HEK293 (cell line): ENCODE results near the gene TBC1D20.
A peak's percentile ranks its signal among the peaks of the same experiment; 100 is the strongest.

ENCODE experiments used
- HIC1 ChIP-seq: fragments of 450-650 bp; formaldehyde crosslinking; IDR thresholded peaks from 2 replicates; pipeline ENCODE4 v1.5.1; 2016; ENCODE audit warnings: missing biosample characterization, missing genetic modification characterization
- HOXD13 ChIP-seq: sonication (generic); formaldehyde crosslinking; IDR thresholded peaks from 2 replicates; pipeline ENCODE4 v1.8.0; 2022; ENCODE audit warnings: missing genetic modification reagents, borderline replicate concordance
- KLF10 ChIP-seq: fragments of 450-650 bp; IDR thresholded peaks from 2 replicates; pipeline ENCODE4 v1.5.1; 2018; ENCODE audit warnings: missing biosample characterization, mild to moderate bottlenecking, missing genetic modification characterization
- KLF7 ChIP-seq: fragments of 450-650 bp; formaldehyde crosslinking; IDR thresholded peaks from 2 replicates; pipeline ENCODE4 v1.5.1; 2016; ENCODE audit warnings: missing biosample characterization, missing genetic modification characterization, borderline replicate concordance
- KLF8 ChIP-seq: fragments of 450-650 bp; formaldehyde crosslinking; IDR thresholded peaks from 2 replicates; pipeline ENCODE4 v1.5.1; 2016; ENCODE audit warnings: missing biosample characterization, missing genetic modification characterization
- KLF9 ChIP-seq: fragments of 450-650 bp; formaldehyde crosslinking; IDR thresholded peaks from 2 replicates; pipeline ENCODE4 v1.5.1; 2016; ENCODE audit warnings: missing biosample characterization, missing genetic modification characterization, low read depth
- PBX3 ChIP-seq: sonication (generic); formaldehyde crosslinking; IDR thresholded peaks from 2 replicates; pipeline ENCODE4 v1.8.1; 2022; ENCODE audit warnings: mild to moderate bottlenecking, moderate library complexity, missing genetic modification reagents
- RBAK ChIP-seq: fragments of 450-650 bp; formaldehyde crosslinking; IDR thresholded peaks from 2 replicates; pipeline ENCODE4 v1.5.1; 2016; ENCODE audit warnings: missing biosample characterization, missing genetic modification characterization
- SP2 ChIP-seq: fragments of 450-650 bp; formaldehyde crosslinking; IDR thresholded peaks from 2 replicates; pipeline ENCODE4 v1.5.1; 2016; ENCODE audit warnings: missing biosample characterization, missing genetic modification characterization
- SP3 ChIP-seq: fragments of 450-650 bp; formaldehyde crosslinking; IDR thresholded peaks from 2 replicates; pipeline ENCODE4 v1.5.1; 2016; ENCODE audit warnings: missing biosample characterization, missing genetic modification characterization
- ZBTB21 ChIP-seq: fragments of 450-650 bp; formaldehyde crosslinking; IDR thresholded peaks from 2 replicates; pipeline ENCODE4 v1.5.1; 2017; ENCODE audit warnings: missing biosample characterization, missing genetic modification characterization
- ZBTB26 ChIP-seq: fragments of 450-650 bp; formaldehyde crosslinking; optimal IDR thresholded peaks from 2 replicates; pipeline ENCODE3; 2016; ENCODE audit warnings: missing biosample characterization, mild to moderate bottlenecking, missing genetic modification characterization
- ZBTB49 ChIP-seq: fragments of 450-650 bp; formaldehyde crosslinking; IDR thresholded peaks from 2 replicates; pipeline ENCODE4 v1.5.1; 2016; ENCODE audit warnings: missing biosample characterization, missing genetic modification characterization, low read depth
- ZNF18 ChIP-seq: fragments of 450-650 bp; formaldehyde crosslinking; IDR thresholded peaks from 2 replicates; pipeline ENCODE4 v1.5.1; 2016; ENCODE audit warnings: missing biosample characterization, missing genetic modification characterization
- ZNF211 ChIP-seq: fragments of 450-650 bp; formaldehyde crosslinking; IDR thresholded peaks from 2 replicates; pipeline ENCODE4 v1.5.1; 2016; ENCODE audit warnings: low read depth, missing biosample characterization, missing genetic modification characterization
- ZNF23 ChIP-seq: fragments of 450-650 bp; formaldehyde crosslinking; IDR thresholded peaks from 2 replicates; pipeline ENCODE4 v1.5.1; 2016; ENCODE audit warnings: missing biosample characterization, missing genetic modification characterization, borderline replicate concordance
- ZNF239 ChIP-seq: fragments of 450-650 bp; formaldehyde crosslinking; IDR thresholded peaks from 2 replicates; pipeline ENCODE4 v1.5.1; 2016; ENCODE audit warnings: missing biosample characterization, missing genetic modification characterization
- ZNF266 ChIP-seq: fragments of 450-650 bp; formaldehyde crosslinking; IDR thresholded peaks from 2 replicates; pipeline ENCODE4 v1.5.1; 2016; ENCODE audit warnings: missing biosample characterization, missing genetic modification characterization, low read depth
- ZNF302 ChIP-seq: fragments of 450-650 bp; formaldehyde crosslinking; IDR thresholded peaks from 2 replicates; pipeline ENCODE4 v1.5.1; 2016; ENCODE audit warnings: missing biosample characterization, missing genetic modification characterization, low read depth
- ZNF341 ChIP-seq: fragments of 450-650 bp; formaldehyde crosslinking; IDR thresholded peaks from 2 replicates; pipeline ENCODE4; 2016; ENCODE audit warnings: low read depth, missing biosample characterization, missing genetic modification characterization
- ZNF510 ChIP-seq: fragments of 450-650 bp; formaldehyde crosslinking; IDR thresholded peaks from 2 replicates; pipeline ENCODE4 v1.5.1; 2018; ENCODE audit warnings: mild to moderate bottlenecking, missing genetic modification characterization, missing biosample characterization; ENCODE audit not compliant: insufficient replicate concordance
- ZNF514 ChIP-seq: fragments of 450-650 bp; formaldehyde crosslinking; IDR thresholded peaks from 2 replicates; pipeline ENCODE4 v1.5.1; 2016; ENCODE audit warnings: missing biosample characterization, missing genetic modification characterization
- ZNF544 ChIP-seq: fragments of 450-650 bp; formaldehyde crosslinking; IDR thresholded peaks from 2 replicates; pipeline ENCODE4 v1.5.0; 2017; ENCODE audit warnings: missing biosample characterization, missing genetic modification characterization
- ZNF600 ChIP-seq: fragments of 450-650 bp; formaldehyde crosslinking; IDR thresholded peaks from 2 replicates; pipeline ENCODE4 v1.5.1; 2016; ENCODE audit warnings: missing biosample characterization, missing genetic modification characterization
- ZNF645 ChIP-seq: fragments of 450-650 bp; formaldehyde crosslinking; IDR thresholded peaks from 2 replicates; pipeline ENCODE4; 2016; ENCODE audit warnings: missing biosample characterization, missing genetic modification characterization
- ZNF692 ChIP-seq: fragments of 450-650 bp; formaldehyde crosslinking; IDR thresholded peaks from 2 replicates; pipeline ENCODE4 v1.5.1; 2016; ENCODE audit warnings: missing biosample characterization, missing genetic modification characterization
- ZNF776 ChIP-seq: fragments of 450-650 bp; formaldehyde crosslinking; IDR thresholded peaks from 2 replicates; pipeline ENCODE4 v1.5.0; 2017; ENCODE audit warnings: missing biosample characterization, missing genetic modification characterization, borderline replicate concordance
- ZXDB ChIP-seq: fragments of 450-650 bp; formaldehyde crosslinking; IDR thresholded peaks from 2 replicates; pipeline ENCODE4 v1.5.1; 2016; ENCODE audit warnings: missing biosample characterization, missing genetic modification characterization

TBC1D20 gene

GRCh38 chr20:407953-408842 lies 54.1 kb downstream of the TBC1D20 start, which contains the start of gene RBCK1 (continued):
- peak; percentile 71; the same call in 1 of the 2 replicates for TF ChIP-seq PBX3
- TF ChIP-seq ZXDB (tag by site-specific recombination): peak; percentile 81
- TF ChIP-seq ZNF266 (tag by site-specific recombination): no peak
- TF ChIP-seq ZNF776 (tag by site-specific recombination): no peak
- peak; percentile 87 for TF ChIP-seq KLF8 (tag by site-specific recombination)
- TF ChIP-seq RBAK (tag by site-specific recombination): no peak
- TF ChIP-seq ZNF514 (tag by site-specific recombination): no peak
- peak; percentile 43 for TF ChIP-seq ZBTB26 (tag by site-specific recombination)
- TF ChIP-seq ZNF692 (tag by site-specific recombination): peak; percentile 70
- TF ChIP-seq SP3 (tag by site-specific recombination): peak; percentile 85
- peak; percentile 62; the same call in 1 of the 2 replicates for TF ChIP-seq ZNF600 (tag by site-specific recombination)
- no peak for TF ChIP-seq ZNF302 (tag by site-specific recombination)
- no peak for TF ChIP-seq ZNF23 (tag by site-specific recombination)
- peak; percentile 19; the same call in 1 of the 2 replicates for TF ChIP-seq HOXD13 (CRISPR knock-in tag)
- no peak for TF ChIP-seq ZNF239 (tag by site-specific recombination)
- TF ChIP-seq ZNF18 (tag by site-specific recombination): 0 out of 2 replicates have a peak, but pooled peaks have one; percentile 55
- no peak; the same call in 1 of the 2 replicates for TF ChIP-seq ZNF211 (tag by site-specific recombination)
- peak; percentile 99 for TF ChIP-seq KLF10 (tag by site-specific recombination)
- no peak for TF ChIP-seq ZNF645
- TF ChIP-seq ZNF544 (tag by site-specific recombination): no peak
- no peak for TF ChIP-seq ZBTB21
- 0 out of 2 replicates have a peak, but pooled peaks have one; percentile 32 for TF ChIP-seq ZNF341 (tag by site-specific recombination)
- no peak for TF ChIP-seq ZBTB49 (tag by site-specific recombination)
- no peak for TF ChIP-seq ZNF510 (tag by site-specific recombination)
- TF ChIP-seq SP2: peak; percentile 56
- peak; percentile 18; the same call in 1 of the 2 replicates for TF ChIP-seq KLF7 (tag by site-specific recombination)
- TF ChIP-seq HIC1: no peak
- TF ChIP-seq KLF9 (tag by site-specific recombination): peak; percentile 74
